A549 (cell line): ENCODE data around the gene ZNF570. TPM values are rescaled to one million over a fixed set of nuclear protein-coding genes. Genes with fewer than 3 reads are reported as not detected.

Experiments used
- ATAC-seq, 2 experiments: fragments of 200-7000 bp in 1 of 2; fragments of >200 bp in 1 of 2; cut with Nextera tagmentation in 1 of 2; cut with Tn5 transposase in 1 of 2; 3 replicates each; pipeline versions ENCODE4 v1.8.0 to v1.9.1; 2018 to 2020; ENCODE audit warnings: mild to moderate bottlenecking in 1 of 2, moderate library complexity in 1 of 2
- CTCF ChIA-PET: fragments of 300-600 bp; sonication (Branson Sonifier 250); formaldehyde crosslinking; extraction: SDS; loops from one replicate; lab custom pipeline; 2021; ENCODE audit warnings: antibody characterized with exemption, inconsistent platforms; lab: Yijun Ruan, JAX
- POLR2A ChIA-PET: fragments of 350-600 bp; formaldehyde crosslinking; extraction: SDS; loops from one replicate; lab custom pipeline; 2021; ENCODE audit warnings: antibody characterized with exemption, inconsistent platforms; lab: Yijun Ruan, JAX
- DNase-seq, 2 experiments: peaks; one replicate each; pipeline versions ENCODE4 v3.0.0 to v3.0.0-alpha.2; 2011 to 2016; ENCODE audit warnings: low read depth in 1 of 2, low spot score in 1 of 2
- FAIRE-seq: peaks from 2 replicates; lab custom pipeline; 2011; peaks lifted over from hg19 to GRCh38; lab: Jason Lieb, UNC
- H3K27ac ChIP-seq, 2 experiments: fragments of >200 bp; sonication (Bioruptor Twin); formaldehyde crosslinking; 3 replicates each; pipeline ENCODE4 v1.5.1; 2016 to 2017
- H3K4me1 ChIP-seq: fragments of >200 bp; sonication (Bioruptor Twin); formaldehyde crosslinking; 3 replicates; pipeline ENCODE4 v1.6.1; 2016
- H3K4me2 ChIP-seq: fragments of >200 bp; sonication (Bioruptor Twin); formaldehyde crosslinking; 3 replicates; pipeline ENCODE4 v1.6.1; 2016
- H3K4me3 ChIP-seq: fragments of >200 bp; sonication (Bioruptor Twin); formaldehyde crosslinking; 3 replicates; pipeline ENCODE4 v1.5.1; 2016
- H3K9me3 ChIP-seq: fragments of >200 bp; sonication (Bioruptor Twin); formaldehyde crosslinking; 3 replicates; pipeline ENCODE4 v1.6.1; 2016
- BHLHE40 ChIP-seq: IDR thresholded peaks from 2 replicates; pipeline ENCODE4 v1.6.1; 2012; ENCODE audit warnings: low read depth, low read length, inconsistent platforms
- CBX2 ChIP-seq: fragments of 200-600 bp; sonication (generic); IDR thresholded peaks from 2 replicates; pipeline ENCODE4 v1.6.1; 2016; ENCODE audit warnings: low read depth, mild to moderate bottlenecking, borderline replicate concordance
- CHD2 ChIP-seq: fragments of 150-350 bp; IDR thresholded peaks from 2 replicates; pipeline ENCODE4 v1.6.1; 2014; ENCODE audit warnings: low read length; ENCODE audit not compliant: partially characterized antibody
- CHD4 ChIP-seq: fragments of 200-600 bp; sonication (generic); IDR thresholded peaks from 2 replicates; pipeline ENCODE4 v1.6.1; 2016; ENCODE audit warnings: antibody characterized with exemption, mild to moderate bottlenecking, borderline replicate concordance
- EHF ChIP-seq: fragments of 250-450 bp; sonication (Bioruptor Pico); IDR thresholded peaks from 2 replicates; pipeline ENCODE4 v1.5.0; 2020; ENCODE audit warnings: mild to moderate bottlenecking
- EHMT2 ChIP-seq: fragments of 200-600 bp; sonication (generic); IDR thresholded peaks from 2 replicates; pipeline ENCODE4 v1.6.1; 2016; ENCODE audit warnings: antibody characterized with exemption, low read depth, mild to moderate bottlenecking, moderate library complexity
- EP300 ChIP-seq, 2 experiments: fragments of >200 bp; sonication (Bioruptor Twin); formaldehyde crosslinking; IDR thresholded peaks; 2 replicates in 1 of 2; 3 replicates in 1 of 2; pipeline ENCODE4 v1.6.1; 2016 to 2017
- ESRRA ChIP-seq: fragments of 150-350 bp; IDR thresholded peaks from 2 replicates; pipeline ENCODE4 v1.6.1; 2014; ENCODE audit warnings: mild to moderate bottlenecking, low read length, borderline replicate concordance
- GATA3 ChIP-seq: IDR thresholded peaks from 2 replicates; pipeline ENCODE4 v1.6.1; 2012; ENCODE audit warnings: borderline replicate concordance
- HOXB13 ChIP-seq: fragments of 250-450 bp; sonication (Bioruptor Pico); IDR thresholded peaks from 2 replicates; pipeline ENCODE4 v1.5.0; 2020; ENCODE audit warnings: low read depth, mild to moderate bottlenecking, moderate library complexity
- JUN ChIP-seq, 2 experiments: fragments of >200 bp; sonication (Bioruptor Twin); formaldehyde crosslinking; IDR thresholded peaks; 2 replicates in 1 of 2; 3 replicates in 1 of 2; pipeline ENCODE4 v1.6.1; 2016 to 2017
- JUNB ChIP-seq: fragments of >200 bp; sonication (Bioruptor Twin); formaldehyde crosslinking; IDR thresholded peaks from 2 replicates; pipeline ENCODE4 v1.6.1; 2016
- MAFK ChIP-seq: fragments of 450-650 bp; IDR thresholded peaks from 2 replicates; pipeline ENCODE4 v1.6.1; 2014; ENCODE audit not compliant: partially characterized antibody
- MYC ChIP-seq: IDR thresholded peaks from 2 replicates; pipeline ENCODE4 v1.6.1; 2012; ENCODE audit warnings: mild to moderate bottlenecking, inconsistent platforms, low read length, improper control_type of control experiment, borderline replicate concordance
- NFE2L2 ChIP-seq: fragments of 150-350 bp; conservative IDR thresholded peaks from 2 replicates; pipeline ENCODE4 v1.6.1; 2014; ENCODE audit warnings: low read length
- NPAS2 ChIP-seq: fragments of 250-450 bp; sonication (Bioruptor Pico); IDR thresholded peaks from 2 replicates; pipeline ENCODE4 v1.8.0; 2022; ENCODE audit warnings: mild to moderate bottlenecking, moderate library complexity, borderline replicate concordance
- POLR2AphosphoS2 ChIP-seq: conservative IDR thresholded peaks from 2 replicates; pipeline ENCODE4 v1.6.1; 2012; ENCODE audit warnings: low read length, improper control_type of control experiment, inconsistent platforms
- RAD21 ChIP-seq, 2 experiments: fragments of >200 bp in 1 of 2; sonication (Bioruptor Twin) in 1 of 2; formaldehyde crosslinking in 1 of 2; IDR thresholded peaks in 1 of 2; conservative IDR thresholded peaks in 1 of 2; 2 replicates in 1 of 2; 3 replicates in 1 of 2; pipeline ENCODE4 v1.6.1; 2012 to 2018; ENCODE audit warnings: inconsistent platforms in 1 of 2
- RARB ChIP-seq: fragments of 250-450 bp; sonication (Bioruptor Pico); IDR thresholded peaks from 2 replicates; pipeline ENCODE4 v1.8.0; 2021; ENCODE audit warnings: mild to moderate bottlenecking, moderate library complexity
- RCOR1 ChIP-seq: fragments of 150-350 bp; IDR thresholded peaks from 2 replicates; pipeline ENCODE4 v1.6.1; 2014; ENCODE audit warnings: antibody characterized with exemption, low read length, low read depth
- RNF2 ChIP-seq: fragments of 200-600 bp; sonication (generic); IDR thresholded peaks from 2 replicates; pipeline ENCODE4 v1.6.1; 2016; ENCODE audit warnings: low read depth, mild to moderate bottlenecking, antibody characterized with exemption, moderate library complexity, borderline replicate concordance
- SMC3 ChIP-seq: fragments of >200 bp; sonication (Bioruptor Twin); formaldehyde crosslinking; IDR thresholded peaks from 3 replicates; pipeline ENCODE4 v1.6.1; 2018; ENCODE audit warnings: inconsistent platforms
- SREBF2 ChIP-seq: fragments of 450-650 bp; IDR thresholded peaks from 2 replicates; pipeline ENCODE4 v1.6.1; 2014; ENCODE audit warnings: mild to moderate bottlenecking, moderate library complexity
- TFCP2L1 ChIP-seq: fragments of 250-450 bp; sonication (Bioruptor Pico); IDR thresholded peaks from 2 replicates; pipeline ENCODE4 v1.5.0; 2021; ENCODE audit warnings: mild to moderate bottlenecking
- ZFP36 ChIP-seq: fragments of 450-650 bp; IDR thresholded peaks from 2 replicates; pipeline ENCODE4 v1.6.1; 2014; ENCODE audit warnings: borderline replicate concordance; ENCODE audit not compliant: partially characterized antibody
- ZNF302 ChIP-seq: fragments of 250-450 bp; sonication (Bioruptor Pico); IDR thresholded peaks from 2 replicates; pipeline ENCODE4 v1.9.0; 2021; ENCODE audit warnings: inconsistent platforms, mild to moderate bottlenecking, moderate library complexity
- WGBS: methylation state at CpG from one replicate; pipeline ENCODE4 v1.1.6; 2017; ENCODE audit errors: missing lambda C conversion rate; 5-methylcytosine and 5-hydroxymethylcytosine counted together
- polyA minus RNA-seq: library from RNA; depleted of rRNA, polyadenylated mRNA; stranded (reverse); fragments of >200 nt; gene quantifications from 2 replicates; pipeline ENCODE4 v1.2.3, GENCODE V29; 2011; rRNA and poly(A)+ RNA removed
- polyA plus RNA-seq, 4 experiments: library from polyadenylated mRNA; depleted of rRNA in 3 of 4; stranded (reverse); fragments of >200 nt; fragmentation: RNase III in 1 of 4; extraction: RNeasy Plus Mini Kit Qiagen cat#74134 plus additional on column Dnase treatment in 1 of 4; gene quantifications; 2 replicates in 3 of 4; 3 replicates in 1 of 4; pipeline ENCODE4 v1.2.3, GENCODE V29; 2011 to 2017
- TF ChIP-seq, protein P1 (sequence below): fragments of >200 bp; sonication (Bioruptor Twin); formaldehyde crosslinking; IDR thresholded peaks from 3 replicates; pipeline ENCODE4 v1.5.1; 2016
- TF ChIP-seq, protein P2 (sequence below): fragments of 200-600 bp; sonication (generic); IDR thresholded peaks from 2 replicates; pipeline ENCODE4 v1.6.1; 2016; ENCODE audit warnings: antibody characterized with exemption, mild to moderate bottlenecking, moderate library complexity
- TF ChIP-seq, protein P3 (sequence below): fragments of 250-450 bp; sonication (Bioruptor Pico); IDR thresholded peaks from 2 replicates; pipeline ENCODE4 v1.5.0; 2020; ENCODE audit warnings: low read depth, mild to moderate bottlenecking, moderate library complexity
- TF ChIP-seq, protein P4 (sequence below): fragments of 250-450 bp; sonication (Bioruptor Pico); IDR thresholded peaks from 2 replicates; pipeline ENCODE4 v1.5.0; 2021; ENCODE audit warnings: mild to moderate bottlenecking, moderate library complexity, borderline replicate concordance

The ZNF570 gene
- 7.8 and 7.9 TPM in 2 replicates for polyA plus RNA-seq (2011; rRNA removed)
- polyA plus RNA-seq (2012; cell fraction: cytosol; rRNA removed): 1.1 TPM in 2 replicates
- 0.49 and 1.5 TPM in 2 replicates for polyA plus RNA-seq (2012; cell fraction: nucleus; rRNA removed)
- polyA plus RNA-seq (2017; fragmentation: RNase III; extraction: RNeasy Plus Mini Kit Qiagen cat#74134 plus additional on column Dnase treatment): 2.9 to 3.7 TPM (median 3.7 TPM) in 3 replicates
- 5.7 and 5.9 TPM in 2 replicates for polyA minus RNA-seq

DNA sequence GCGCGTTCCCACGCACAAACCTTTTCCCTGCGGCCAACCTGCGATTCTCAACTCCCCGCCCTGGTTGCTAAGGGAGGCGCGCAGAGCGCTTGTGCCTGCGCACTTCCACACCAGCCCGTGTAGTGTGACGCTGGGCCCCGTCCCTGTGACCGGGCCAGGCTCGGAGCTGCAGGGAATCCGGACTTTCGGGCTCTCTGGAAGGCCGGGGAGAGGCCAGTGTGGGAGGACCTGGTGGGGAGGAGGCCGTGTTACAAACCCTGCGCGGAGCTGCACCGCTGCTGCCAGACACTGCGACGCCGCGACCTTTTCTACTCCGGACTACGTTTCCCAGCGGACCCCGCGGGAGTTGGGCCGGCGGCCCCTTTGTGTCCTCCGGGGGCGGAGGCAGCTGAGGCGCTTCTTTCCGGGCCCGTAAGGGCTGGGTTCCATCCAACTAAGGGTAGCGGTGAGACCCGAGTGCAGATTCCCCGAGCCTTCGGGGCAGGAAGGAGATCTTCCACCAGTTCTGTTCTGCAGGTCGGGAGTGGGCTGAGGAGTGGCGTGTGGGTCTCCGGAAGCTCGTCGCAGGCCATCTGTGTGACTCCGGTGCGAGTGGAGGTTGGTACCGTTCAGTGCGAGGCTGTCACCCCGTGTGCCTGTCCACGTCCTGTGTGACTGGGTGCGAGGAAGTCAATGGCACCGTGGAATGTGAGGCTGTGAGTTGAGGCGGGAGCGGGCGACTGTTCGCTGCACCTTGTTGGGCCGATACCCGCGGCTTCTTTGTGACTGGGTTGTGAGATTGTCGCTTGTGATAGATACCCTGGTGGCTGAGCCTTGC lies at the start of gene ZNF570:
ZNF570 (plus strand) TSS at position 396 of the 817 bp plus-strand sequence. CDS start 999 bp downstream, outside the sequence.
- peak; percentile 72 to 95 for DNase-seq
- peak within 1 kb of the TSS; percentile 67 to 81 for H3K27ac ChIP-seq
- H3K4me2 ChIP-seq: peak within 1 kb of the TSS; percentile 71
- H3K4me1 ChIP-seq: no peaks in the 10 kb centered on the region
- peak; percentile 82 to 87 for ATAC-seq
- peak within 1 kb of the TSS; percentile 55 for H3K4me3 ChIP-seq
- CTCF ChIA-PET: interaction anchor here (0.7 kb wide), 1 partner anchor 223 kb away, joined by 3 read pairs; no protein-coding TSS in a partner anchor
- H3K9me3 ChIP-seq: peaks cover 80% of the 10 kb centered on the region
- WGBS: 8% methylated on average over 46 of the region's 63 CpGs
- POLR2A ChIA-PET: interaction anchor here (0.7 to 1.3 kb wide), 3 partner anchors 98 to 696 kb away, joined by 3 to 7 read pairs (median 5); partner anchors contain the start of gene ZNF527
- peak; percentile 23 for FAIRE-seq
- no peak for TF ChIP-seq RAD21 (conservative IDR thresholded peaks at IDR 0.05 in 1 of 2, IDR thresholded peaks at IDR 0.05 in 1 of 2)
- no peak for TF ChIP-seq TFCP2L1 (CRISPR knock-in tag)
- no peak for TF ChIP-seq CHD2
- TF ChIP-seq, protein P1, sequence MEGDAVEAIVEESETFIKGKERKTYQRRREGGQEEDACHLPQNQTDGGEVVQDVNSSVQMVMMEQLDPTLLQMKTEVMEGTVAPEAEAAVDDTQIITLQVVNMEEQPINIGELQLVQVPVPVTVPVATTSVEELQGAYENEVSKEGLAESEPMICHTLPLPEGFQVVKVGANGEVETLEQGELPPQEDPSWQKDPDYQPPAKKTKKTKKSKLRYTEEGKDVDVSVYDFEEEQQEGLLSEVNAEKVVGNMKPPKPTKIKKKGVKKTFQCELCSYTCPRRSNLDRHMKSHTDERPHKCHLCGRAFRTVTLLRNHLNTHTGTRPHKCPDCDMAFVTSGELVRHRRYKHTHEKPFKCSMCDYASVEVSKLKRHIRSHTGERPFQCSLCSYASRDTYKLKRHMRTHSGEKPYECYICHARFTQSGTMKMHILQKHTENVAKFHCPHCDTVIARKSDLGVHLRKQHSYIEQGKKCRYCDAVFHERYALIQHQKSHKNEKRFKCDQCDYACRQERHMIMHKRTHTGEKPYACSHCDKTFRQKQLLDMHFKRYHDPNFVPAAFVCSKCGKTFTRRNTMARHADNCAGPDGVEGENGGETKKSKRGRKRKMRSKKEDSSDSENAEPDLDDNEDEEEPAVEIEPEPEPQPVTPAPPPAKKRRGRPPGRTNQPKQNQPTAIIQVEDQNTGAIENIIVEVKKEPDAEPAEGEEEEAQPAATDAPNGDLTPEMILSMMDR: no peak; the same call in 2 of the 3 replicates
- no peak for TF ChIP-seq RCOR1
- TF ChIP-seq MYC: no peak
- TF ChIP-seq GATA3: no peak
- TF ChIP-seq RNF2: no peak
- no peak for TF ChIP-seq NPAS2 (CRISPR knock-in tag)
- no peak for TF ChIP-seq EHMT2
- peak; percentile 36 to 72; a peak in 4 of 5 replicates for TF ChIP-seq JUN (IDR thresholded peaks at IDR 0.05)
- TF ChIP-seq, protein P2, sequence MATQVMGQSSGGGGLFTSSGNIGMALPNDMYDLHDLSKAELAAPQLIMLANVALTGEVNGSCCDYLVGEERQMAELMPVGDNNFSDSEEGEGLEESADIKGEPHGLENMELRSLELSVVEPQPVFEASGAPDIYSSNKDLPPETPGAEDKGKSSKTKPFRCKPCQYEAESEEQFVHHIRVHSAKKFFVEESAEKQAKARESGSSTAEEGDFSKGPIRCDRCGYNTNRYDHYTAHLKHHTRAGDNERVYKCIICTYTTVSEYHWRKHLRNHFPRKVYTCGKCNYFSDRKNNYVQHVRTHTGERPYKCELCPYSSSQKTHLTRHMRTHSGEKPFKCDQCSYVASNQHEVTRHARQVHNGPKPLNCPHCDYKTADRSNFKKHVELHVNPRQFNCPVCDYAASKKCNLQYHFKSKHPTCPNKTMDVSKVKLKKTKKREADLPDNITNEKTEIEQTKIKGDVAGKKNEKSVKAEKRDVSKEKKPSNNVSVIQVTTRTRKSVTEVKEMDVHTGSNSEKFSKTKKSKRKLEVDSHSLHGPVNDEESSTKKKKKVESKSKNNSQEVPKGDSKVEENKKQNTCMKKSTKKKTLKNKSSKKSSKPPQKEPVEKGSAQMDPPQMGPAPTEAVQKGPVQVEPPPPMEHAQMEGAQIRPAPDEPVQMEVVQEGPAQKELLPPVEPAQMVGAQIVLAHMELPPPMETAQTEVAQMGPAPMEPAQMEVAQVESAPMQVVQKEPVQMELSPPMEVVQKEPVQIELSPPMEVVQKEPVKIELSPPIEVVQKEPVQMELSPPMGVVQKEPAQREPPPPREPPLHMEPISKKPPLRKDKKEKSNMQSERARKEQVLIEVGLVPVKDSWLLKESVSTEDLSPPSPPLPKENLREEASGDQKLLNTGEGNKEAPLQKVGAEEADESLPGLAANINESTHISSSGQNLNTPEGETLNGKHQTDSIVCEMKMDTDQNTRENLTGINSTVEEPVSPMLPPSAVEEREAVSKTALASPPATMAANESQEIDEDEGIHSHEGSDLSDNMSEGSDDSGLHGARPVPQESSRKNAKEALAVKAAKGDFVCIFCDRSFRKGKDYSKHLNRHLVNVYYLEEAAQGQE: no peak
- no peak for TF ChIP-seq ZNF302 (CRISPR knock-in tag)
- no peak for TF ChIP-seq SREBF2
- no peak for TF ChIP-seq JUNB
- no peak for TF ChIP-seq ZFP36
- TF ChIP-seq NFE2L2: no peak
- TF ChIP-seq, protein P3, sequence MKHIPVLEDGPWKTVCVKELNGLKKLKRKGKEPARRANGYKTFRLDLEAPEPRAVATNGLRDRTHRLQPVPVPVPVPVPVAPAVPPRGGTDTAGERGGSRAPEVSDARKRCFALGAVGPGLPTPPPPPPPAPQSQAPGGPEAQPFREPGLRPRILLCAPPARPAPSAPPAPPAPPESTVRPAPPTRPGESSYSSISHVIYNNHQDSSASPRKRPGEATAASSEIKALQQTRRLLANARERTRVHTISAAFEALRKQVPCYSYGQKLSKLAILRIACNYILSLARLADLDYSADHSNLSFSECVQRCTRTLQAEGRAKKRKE (CRISPR knock-in tag): no peak
- TF ChIP-seq SMC3: no peak
- TF ChIP-seq, protein P4, sequence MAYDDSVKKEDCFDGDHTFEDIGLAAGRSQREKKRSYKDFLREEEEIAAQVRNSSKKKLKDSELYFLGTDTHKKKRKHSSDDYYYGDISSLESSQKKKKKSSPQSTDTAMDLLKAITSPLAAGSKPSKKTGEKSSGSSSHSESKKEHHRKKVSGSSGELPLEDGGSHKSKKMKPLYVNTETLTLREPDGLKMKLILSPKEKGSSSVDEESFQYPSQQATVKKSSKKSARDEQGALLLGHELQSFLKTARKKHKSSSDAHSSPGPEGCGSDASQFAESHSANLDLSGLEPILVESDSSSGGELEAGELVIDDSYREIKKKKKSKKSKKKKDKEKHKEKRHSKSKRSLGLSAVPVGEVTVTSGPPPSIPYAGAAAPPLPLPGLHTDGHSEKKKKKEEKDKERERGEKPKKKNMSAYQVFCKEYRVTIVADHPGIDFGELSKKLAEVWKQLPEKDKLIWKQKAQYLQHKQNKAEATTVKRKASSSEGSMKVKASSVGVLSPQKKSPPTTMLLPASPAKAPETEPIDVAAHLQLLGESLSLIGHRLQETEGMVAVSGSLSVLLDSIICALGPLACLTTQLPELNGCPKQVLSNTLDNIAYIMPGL (CRISPR knock-in tag): no peak
- no peak for TF ChIP-seq ESRRA
- TF ChIP-seq CBX2: no peak
- no peak for TF ChIP-seq EP300 (IDR thresholded peaks at IDR 0.05)
- no peak for TF ChIP-seq HOXB13
- no peak for TF ChIP-seq RARB (CRISPR knock-in tag)
- TF ChIP-seq CHD4: no peak
- TF ChIP-seq MAFK: no peak
- TF ChIP-seq POLR2AphosphoS2: no peak
- TF ChIP-seq EHF (CRISPR knock-in tag): no peak
- no peak for TF ChIP-seq BHLHE40
